HT1080 (cell line): Measurements from ENCODE around the gene OR2B3. TPM values are rescaled to one million over a fixed set of nuclear protein-coding genes. Genes with fewer than 3 reads are reported as not detected.
"Not testable (repeated sequence)": the region's sequence is repeated elsewhere in the genome, so short reads cannot be mapped to it uniquely, and the experiment has no call there.

Experiments
- DNase-seq: peaks from one replicate; pipeline ENCODE4 v3.0.0-alpha.2; 2015; ENCODE audit warnings: low read depth
- polyA plus RNA-seq, 2 experiments: library from polyadenylated mRNA; depleted of rRNA; stranded (reverse); fragments of >200 nt; gene quantifications; 2 replicates each; pipeline ENCODE4 v1.2.3, GENCODE V29; 2015
- total RNA-seq: library from RNA; depleted of rRNA; stranded (reverse); fragments of >200 nt; shearing (Covaris generic); gene quantifications from 2 replicates; pipeline ENCODE4 v1.2.3, GENCODE V29; 2014; rRNA removed

Gene OR2B3, protein sequence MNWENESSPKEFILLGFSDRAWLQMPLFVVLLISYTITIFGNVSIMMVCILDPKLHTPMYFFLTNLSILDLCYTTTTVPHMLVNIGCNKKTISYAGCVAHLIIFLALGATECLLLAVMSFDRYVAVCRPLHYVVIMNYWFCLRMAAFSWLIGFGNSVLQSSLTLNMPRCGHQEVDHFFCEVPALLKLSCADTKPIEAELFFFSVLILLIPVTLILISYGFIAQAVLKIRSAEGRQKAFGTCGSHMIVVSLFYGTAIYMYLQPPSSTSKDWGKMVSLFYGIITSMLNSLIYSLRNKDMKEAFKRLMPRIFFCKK
- not detected in 2 replicates for total RNA-seq
- not detected in 2 replicates for polyA plus RNA-seq (2015; cell fraction: cytosol; rRNA removed)
- not detected in 2 replicates for polyA plus RNA-seq (2015; cell fraction: nucleus; rRNA removed)

DNA sequence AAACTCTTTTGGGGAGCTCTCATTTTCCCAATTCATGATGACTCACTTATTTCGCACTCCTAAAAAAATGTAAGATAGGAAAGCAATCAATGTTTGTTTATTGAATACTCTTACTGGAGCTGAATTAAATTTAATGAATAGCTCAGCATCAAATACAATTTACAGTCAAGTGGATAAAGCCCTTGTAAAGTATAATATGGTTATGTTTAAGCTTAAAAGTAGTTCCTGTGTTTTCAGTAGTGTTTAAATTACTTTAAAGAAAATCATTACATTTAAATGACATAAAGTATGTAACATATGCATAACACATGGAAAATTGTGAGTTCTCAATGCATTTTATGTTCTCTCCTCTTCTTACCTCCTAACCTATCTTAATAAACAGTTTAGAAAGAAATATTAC lies at the start of gene OR2B3:
TSS of gene OR2B3 (minus strand) at position 101 of the 400 bp plus-strand sequence. CDS start at position 36, 65 bp downstream.
- no peak for DNase-seq

DNA sequence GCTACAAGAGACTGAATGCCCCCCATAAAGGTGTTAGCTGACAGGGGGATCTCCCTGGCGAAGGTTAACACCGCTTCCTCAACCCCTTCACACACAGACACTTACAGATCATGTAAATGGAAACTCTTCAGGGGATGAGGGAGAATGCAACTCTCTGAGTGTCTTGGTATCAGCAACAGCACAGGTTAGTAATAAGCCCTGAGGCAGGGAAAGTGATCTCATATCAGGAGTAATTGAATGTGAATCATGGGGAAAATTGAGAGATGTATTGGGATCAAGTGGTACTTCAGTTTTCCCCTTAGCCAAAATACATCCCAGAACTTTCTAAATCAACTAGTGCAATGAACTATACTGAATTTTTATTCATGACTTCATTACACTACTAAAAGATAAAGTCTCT lies 44.6 kb upstream of the OR2B3 start:
- DNase-seq, result no peak

DNA sequence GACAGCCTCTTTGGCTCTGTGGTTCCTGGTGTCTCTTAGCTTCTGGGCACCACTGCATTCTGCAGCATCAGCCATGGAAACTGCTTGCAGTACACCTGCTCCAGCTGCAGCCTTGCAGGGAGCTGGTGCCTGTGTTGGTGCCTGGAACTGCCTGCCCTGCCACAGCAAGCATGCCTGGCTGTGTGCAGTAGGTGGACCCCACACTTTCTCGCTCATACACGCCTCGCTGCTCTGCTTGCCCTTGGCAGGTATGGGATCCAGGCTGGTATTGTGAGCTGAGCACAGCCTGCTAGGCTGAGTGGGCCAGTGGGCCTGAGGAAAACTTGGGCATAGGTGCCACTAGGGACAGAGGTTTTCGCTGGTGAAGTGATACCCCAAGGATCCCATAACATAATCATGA lies 43.5 kb upstream of the OR2B3 start:
- DNase-seq, result no peak

DNA sequence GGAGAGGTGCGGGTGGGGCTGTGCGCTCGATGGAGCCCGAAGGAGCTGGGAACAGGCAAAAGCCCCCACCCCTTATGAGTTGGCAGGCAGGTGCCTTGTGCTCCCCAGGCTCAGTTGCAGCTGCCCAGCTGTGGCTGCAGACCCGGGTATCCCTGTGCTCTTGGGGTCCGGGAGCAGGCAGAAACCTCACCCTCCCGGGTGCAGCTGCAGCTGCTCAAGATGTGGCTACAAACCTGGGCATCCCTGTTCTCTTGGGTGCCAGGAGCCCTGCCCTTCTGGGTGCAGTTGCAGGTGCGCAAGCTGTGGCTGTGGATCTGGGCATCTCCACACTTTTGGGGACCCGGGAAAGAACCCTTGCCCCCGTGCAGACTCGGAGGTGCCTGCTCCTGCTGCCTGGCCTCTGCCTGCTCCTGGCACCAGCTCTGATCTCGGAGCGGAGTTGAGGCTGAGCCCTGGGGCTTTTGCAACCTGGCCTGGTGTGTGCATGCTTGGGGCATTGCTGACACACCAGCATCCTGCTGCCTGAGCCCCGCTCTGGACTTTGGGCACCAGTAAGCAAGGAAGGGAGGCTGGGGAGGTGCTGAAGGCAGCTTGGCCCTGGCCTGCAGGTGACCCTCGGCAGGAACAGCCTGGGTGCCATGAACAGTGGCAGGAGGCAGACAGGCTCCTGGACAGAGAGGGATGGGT lies 42.4 kb upstream of the OR2B3 start:
- DNase-seq, result no peak

DNA sequence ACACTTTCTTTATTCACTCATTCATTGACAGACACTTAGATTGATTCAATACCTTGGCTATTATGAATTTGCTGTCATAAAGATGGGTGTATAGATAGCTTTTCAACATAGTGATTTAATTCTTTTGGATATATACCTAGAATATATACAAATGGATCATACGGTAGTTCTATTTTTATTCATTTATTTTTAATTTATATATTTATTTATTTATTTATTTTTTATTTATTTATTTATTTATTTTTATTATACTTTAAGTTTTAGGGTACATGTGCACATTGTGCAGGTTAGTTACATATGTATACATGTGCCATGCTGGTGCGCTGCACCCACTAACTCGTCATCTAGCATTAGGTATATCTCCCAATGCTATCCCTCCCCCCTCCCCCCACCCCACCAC lies 27.9 kb upstream of the OR2B3 start:
- not testable (repeated sequence) for DNase-seq

DNA sequence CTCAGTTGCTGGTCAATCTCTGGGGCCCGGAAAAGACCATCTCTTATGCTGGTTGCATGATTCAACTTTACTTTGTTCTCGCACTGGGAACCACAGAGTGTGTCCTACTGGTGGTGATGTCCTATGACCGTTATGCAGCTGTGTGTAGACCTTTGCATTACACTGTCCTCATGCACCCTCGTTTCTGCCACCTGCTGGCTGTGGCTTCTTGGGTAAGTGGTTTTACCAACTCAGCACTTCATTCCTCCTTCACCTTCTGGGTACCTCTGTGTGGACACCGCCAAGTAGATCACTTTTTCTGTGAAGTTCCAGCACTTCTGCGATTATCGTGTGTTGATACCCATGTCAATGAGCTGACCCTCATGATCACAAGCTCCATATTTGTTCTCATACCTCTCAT lies 25.0 kb upstream of the OR2B3 start:
- peak; percentile 7 for DNase-seq

DNA sequence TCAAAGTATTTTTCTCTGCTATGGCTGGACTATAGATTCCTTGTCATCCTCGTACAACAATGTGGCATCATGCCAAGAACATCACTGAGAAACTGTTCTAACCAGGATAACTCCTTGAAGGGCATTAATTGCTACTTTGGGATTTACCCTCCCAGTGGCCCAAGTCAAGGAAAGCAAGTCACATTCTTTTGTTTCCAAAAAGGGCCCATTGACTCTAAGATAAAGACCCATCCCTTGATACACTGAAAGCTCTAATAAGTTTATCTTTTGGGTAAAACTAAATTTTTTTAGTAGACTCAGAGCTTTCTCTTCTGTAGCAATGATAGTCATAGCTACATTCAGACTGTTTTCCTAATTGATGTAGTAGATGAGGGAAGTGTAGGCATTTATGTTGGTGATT lies 20.6 kb upstream of the OR2B3 start, which contains the start of gene OR2J3:
TSS of gene OR2J3 (plus strand) at position 301 of the 400 bp plus-strand sequence. CDS start 3,833 bp downstream, outside the sequence.
- no peak for DNase-seq

DNA sequence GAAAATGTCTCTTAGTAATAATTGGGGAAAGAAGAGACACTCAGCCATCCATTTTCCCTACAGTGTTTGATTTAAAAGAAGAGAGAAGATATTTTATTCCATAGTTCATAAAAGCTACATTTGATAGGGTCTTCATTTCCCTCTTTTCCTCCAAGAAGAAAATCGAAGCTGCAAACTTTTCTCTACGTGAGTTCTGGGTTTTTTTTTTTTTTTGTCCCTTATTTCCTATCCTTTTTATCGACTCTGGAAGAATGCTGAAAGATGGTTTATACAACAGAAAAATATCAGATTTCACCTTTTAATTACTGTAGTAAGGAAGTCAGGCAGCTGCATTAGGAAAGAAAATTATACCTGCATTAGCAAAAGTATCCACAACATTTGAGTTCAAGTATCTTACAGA lies 12.1 kb upstream of the OR2B3 start, which contains the start of gene OR2J1:
TSS of gene OR2J1 (plus strand) at position 301 of the 400 bp plus-strand sequence. CDS start 1,453 bp downstream, outside the sequence.
- DNase-seq, result no peak

DNA sequence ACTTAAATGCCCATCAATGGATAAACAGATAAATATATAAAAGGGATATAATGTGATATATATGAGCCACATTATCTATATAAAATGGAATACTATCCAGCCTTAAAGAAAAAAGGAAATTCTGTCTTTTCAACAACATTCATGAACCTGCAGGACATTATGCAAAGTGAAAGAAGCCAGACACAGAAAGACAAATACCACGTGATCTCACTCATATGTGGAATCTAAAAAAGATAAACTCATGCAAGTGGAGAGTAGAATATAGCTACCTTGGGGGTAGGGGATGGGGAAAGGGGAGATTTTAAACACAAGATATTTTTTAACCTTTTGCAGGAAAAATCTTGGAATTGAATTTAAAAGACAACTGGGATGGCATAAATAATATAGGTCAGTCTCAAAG lies 10.7 kb upstream of the OR2B3 start:
- DNase-seq, result no peak

DNA sequence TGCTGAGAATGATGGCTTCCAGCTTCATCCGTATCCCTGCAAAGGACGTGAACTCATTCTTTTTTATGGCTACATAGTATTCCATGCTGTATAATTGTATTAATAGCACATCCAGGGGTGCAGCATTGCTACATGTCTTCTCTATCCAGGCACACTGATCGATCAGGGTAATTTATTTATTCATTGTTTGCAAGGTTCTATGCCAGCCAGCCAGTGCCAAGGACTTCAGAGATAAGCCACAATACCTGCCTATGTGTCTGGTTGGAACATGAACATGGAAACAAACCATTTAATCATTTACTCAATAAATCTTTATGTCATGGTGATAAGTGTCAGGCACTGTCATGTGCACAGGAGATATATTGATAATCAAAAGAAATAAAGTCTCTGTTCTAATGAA lies 5.8 kb upstream of the OR2B3 start:
- DNase-seq, result no peak

DNA sequence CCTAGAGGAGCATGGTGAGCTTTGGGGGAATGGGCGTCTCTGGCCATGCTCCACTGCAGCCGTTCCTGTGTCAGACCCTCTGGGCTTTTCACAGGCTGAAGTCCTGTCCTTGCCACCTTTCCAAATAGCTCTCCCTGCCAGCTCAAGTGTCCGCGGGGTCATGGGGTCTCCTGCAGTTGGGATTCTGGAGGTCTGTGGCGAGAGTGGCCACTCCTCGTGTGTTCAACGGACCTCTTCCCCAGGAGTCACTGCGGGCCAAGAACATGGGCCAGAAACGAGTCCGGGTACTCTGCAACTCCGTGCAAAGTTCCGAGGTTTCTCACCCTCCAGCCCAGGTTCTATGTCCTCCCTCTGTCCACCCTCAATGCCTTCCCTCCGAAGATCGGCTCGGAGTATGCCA lies 4.7 kb downstream of the OR2B3 start:
- DNase-seq, result no peak

DNA sequence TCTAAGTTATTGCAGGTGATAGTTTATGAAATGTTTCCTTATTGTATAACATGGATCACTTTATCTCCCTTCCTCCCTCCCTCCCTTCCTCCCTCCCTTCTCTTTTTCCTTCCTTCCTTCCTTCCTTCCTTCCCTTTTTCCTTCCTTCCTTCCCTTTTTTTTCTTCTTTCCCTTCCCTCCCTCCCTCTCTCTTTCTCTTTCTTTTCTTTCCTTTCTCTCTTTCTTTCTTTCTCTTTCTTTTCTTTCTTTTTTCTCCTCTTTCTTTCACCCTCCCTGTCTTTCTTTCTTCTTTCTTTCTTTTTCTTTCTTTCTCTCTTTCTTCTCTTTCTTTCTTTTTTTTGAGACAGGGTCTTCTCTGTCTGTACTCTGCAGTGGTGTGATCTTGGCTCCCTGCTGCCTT lies 5.8 kb downstream of the OR2B3 start:
- no peak for DNase-seq

DNA sequence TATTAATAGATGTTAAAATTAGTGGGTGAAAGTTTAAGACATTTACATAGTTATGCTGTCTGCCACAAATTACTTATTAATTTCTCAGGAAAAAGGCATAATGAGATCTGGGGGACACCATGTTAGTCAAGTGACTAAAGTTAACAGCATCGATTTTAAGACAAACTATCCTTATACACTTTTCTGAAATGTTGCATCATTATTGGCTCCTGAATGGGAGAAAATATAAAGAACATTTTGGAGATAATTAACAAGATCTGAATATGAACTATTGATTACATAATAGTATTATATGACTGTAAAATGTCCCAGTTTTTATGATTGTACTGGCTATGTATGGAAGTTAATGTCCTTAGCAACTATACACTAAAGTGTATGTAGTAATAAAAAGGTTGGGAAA lies 7.9 kb downstream of the OR2B3 start:
- no peak for DNase-seq

DNA sequence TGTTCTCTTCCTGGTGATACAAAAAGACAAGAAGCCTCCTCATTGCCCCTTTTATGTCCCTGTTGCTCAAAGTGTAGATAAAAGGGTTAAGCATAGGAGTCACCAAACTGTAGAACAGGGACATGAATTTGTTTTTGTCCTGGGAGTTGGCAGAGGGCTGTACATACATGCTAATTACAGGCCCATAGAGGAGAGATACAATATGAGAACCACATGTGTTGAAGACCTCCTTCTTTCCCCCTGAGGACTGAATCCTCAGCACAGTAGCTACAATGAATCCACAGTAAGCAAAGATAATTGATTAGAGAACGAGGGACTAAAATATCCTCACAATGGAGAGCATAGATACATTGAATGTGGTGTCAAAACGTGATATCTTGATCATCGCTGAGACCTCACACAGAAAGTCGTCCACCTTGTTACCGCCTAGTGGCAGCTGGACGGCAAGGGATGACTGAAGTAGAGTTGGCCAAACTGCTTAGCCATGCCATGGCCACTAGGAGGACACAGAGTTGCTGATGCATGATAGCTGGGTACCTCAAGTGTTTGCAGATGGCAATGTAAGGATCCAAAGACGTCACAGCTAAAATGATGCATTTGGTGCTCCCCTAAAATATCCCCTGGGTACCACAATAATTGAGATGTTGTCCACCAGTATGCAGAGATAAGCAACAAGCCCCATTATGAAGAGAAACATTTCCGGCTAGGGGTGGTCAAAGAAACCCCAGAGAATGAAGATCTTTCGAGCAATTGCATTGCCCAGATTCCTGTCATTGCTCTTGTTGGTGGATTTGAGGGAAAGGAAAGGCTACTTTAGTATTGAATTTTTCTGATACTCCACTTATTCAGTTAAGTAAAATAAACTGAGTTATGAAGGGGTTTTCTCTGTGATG lies 15.0 kb downstream of the OR2B3 start:
- DNase-seq, result peak; percentile 43

DNA sequence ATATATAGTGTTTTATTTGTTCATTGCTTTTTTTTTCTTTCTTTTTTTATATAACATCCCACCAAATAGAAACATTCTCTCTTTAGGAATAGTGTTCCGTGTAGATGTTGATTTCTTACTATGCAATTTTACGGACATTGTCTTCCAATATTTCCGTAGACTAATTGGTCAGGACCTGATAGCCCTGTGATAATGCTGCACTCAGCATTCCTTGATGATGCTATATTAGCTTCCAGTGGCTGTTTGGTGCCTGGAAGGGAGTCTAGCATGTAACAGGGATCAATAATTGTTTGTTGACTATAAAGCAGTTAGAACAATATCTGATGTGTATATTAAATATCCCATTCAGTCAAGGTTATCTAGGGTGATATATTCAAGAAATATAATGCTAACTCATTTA lies 35.4 kb downstream of the OR2B3 start:
- no peak for DNase-seq

DNA sequence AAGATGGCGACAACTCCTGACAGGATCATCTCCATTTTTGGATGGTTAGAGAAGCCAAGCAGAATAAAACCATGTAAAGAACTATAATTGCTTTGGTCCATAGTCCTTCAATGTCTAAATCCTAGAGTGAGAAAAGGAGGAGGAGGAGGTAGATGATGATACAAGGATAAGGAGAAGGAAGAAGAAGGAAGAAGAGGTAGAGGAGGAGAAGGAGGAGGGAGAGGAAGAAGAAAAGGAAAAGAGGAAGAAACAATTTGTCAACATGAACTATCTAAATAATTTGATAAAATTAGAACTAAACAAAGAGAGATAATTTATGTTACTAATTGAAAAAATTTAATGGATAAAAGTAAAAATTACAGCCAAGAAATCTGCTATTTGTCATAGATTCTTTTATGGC lies 42.0 kb downstream of the OR2B3 start, which contains the start of gene OR2W1:
TSS of gene OR2W1 (minus strand) at position 101 of the 400 bp plus-strand sequence. CDS start at position 101, 0 bp downstream.
- DNase-seq, result no peak

Other genes with a start within 250 kb of the OR2B3 start
- gene TRIM27, start 163.3 kb downstream of the OR2B3 start, total RNA-seq, result 87.3 and 89.5 TPM in 2 replicates
- gene ZNF311, start 82.0 kb downstream of the OR2B3 start, total RNA-seq, result 0.40 and 0.51 TPM in 2 replicates
- gene OR2W1, start 42.1 kb downstream of the OR2B3 start, total RNA-seq, result not detected in 2 replicates
- not detected in 2 replicates for gene OR2J1, start 12.2 kb upstream of the OR2B3 start, total RNA-seq
- gene OR2J3, start 20.7 kb upstream of the OR2B3 start, total RNA-seq, result not detected in 2 replicates
- not detected in 2 replicates for gene OR2J2, start 83.6 kb upstream of the OR2B3 start, total RNA-seq
- not detected in 2 replicates for gene OR14J1, start 214.4 kb upstream of the OR2B3 start, total RNA-seq